ENCODE data around the gene LRRC4C.

Gene LRRC4C

DNA sequence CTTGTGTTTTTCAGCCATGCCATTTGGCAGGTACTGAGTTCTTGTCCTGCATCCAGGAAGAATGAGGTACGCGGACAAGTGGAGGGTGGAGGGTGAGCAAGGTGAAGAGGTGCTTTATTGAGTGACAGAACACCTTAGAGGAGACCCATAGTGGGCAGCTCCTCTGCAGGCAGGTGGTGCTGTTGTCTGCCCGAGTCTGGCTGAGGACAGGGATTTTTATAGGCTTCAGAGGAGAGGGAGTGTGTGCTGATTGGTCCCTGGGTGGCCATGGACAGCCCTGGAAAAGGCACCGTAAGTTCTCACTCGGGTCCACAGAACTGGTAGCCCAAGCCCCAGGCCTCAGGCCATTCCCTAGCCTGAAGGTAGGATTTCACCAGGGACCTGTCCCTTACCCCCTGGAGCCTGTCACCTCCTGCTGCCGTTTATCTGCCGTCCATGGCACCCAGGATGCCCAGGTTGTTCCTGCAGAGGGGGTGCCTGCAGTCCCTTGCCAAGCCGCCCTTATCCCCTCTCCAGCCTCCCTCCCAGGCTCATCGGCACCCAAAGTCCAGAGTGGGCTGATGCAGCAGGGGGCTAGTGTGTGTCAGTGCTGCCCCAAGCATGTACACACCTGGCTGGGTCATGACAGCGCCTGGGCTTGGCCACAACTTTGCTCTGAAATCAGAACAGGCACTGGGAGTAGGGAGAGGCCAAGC is 213.6 kb downstream of the LRRC4C start:
- TF ChIP-seq NFIC (IDR thresholded peaks at IDR 0.05) (no peak), EGR1 (IDR thresholded peaks at IDR 0.05) (no peak), EP300 (IDR thresholded peaks at IDR 0.05; ENCODE audit: borderline replicate concordance) (no peak), CREB1 (IDR thresholded peaks at IDR 0.05; ENCODE audit: low read depth) (no peak), ZBTB7A (IDR thresholded peaks at IDR 0.05; ENCODE audit: low read depth) (no peak), TEAD4 (IDR thresholded peaks at IDR 0.05) (no peak), FOXM1 (IDR thresholded peaks at IDR 0.05; ENCODE audit: borderline replicate concordance, low read depth) (no peak), RAD21 (IDR thresholded peaks at IDR 0.05; ENCODE audit: low read depth) (no peak), CEBPB (IDR thresholded peaks at IDR 0.05) (no peak), TCF12 (IDR thresholded peaks at IDR 0.05; ENCODE audit: low read depth) (no peak), YY1 (IDR thresholded peaks at IDR 0.05; ENCODE audit: low read depth) (no peak)
- TF ChIP-seq, protein P1, sequence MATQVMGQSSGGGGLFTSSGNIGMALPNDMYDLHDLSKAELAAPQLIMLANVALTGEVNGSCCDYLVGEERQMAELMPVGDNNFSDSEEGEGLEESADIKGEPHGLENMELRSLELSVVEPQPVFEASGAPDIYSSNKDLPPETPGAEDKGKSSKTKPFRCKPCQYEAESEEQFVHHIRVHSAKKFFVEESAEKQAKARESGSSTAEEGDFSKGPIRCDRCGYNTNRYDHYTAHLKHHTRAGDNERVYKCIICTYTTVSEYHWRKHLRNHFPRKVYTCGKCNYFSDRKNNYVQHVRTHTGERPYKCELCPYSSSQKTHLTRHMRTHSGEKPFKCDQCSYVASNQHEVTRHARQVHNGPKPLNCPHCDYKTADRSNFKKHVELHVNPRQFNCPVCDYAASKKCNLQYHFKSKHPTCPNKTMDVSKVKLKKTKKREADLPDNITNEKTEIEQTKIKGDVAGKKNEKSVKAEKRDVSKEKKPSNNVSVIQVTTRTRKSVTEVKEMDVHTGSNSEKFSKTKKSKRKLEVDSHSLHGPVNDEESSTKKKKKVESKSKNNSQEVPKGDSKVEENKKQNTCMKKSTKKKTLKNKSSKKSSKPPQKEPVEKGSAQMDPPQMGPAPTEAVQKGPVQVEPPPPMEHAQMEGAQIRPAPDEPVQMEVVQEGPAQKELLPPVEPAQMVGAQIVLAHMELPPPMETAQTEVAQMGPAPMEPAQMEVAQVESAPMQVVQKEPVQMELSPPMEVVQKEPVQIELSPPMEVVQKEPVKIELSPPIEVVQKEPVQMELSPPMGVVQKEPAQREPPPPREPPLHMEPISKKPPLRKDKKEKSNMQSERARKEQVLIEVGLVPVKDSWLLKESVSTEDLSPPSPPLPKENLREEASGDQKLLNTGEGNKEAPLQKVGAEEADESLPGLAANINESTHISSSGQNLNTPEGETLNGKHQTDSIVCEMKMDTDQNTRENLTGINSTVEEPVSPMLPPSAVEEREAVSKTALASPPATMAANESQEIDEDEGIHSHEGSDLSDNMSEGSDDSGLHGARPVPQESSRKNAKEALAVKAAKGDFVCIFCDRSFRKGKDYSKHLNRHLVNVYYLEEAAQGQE (IDR thresholded peaks at IDR 0.05; ENCODE audit: low read depth): no peak
- TF ChIP-seq, protein P2, sequence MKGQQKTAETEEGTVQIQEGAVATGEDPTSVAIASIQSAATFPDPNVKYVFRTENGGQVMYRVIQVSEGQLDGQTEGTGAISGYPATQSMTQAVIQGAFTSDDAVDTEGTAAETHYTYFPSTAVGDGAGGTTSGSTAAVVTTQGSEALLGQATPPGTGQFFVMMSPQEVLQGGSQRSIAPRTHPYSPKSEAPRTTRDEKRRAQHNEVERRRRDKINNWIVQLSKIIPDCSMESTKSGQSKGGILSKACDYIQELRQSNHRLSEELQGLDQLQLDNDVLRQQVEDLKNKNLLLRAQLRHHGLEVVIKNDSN (IDR thresholded peaks at IDR 0.05): no peak
- TF ChIP-seq, protein P3, sequence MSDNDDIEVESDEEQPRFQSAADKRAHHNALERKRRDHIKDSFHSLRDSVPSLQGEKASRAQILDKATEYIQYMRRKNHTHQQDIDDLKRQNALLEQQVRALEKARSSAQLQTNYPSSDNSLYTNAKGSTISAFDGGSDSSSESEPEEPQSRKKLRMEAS (IDR thresholded peaks at IDR 0.05): no peak

DNA sequence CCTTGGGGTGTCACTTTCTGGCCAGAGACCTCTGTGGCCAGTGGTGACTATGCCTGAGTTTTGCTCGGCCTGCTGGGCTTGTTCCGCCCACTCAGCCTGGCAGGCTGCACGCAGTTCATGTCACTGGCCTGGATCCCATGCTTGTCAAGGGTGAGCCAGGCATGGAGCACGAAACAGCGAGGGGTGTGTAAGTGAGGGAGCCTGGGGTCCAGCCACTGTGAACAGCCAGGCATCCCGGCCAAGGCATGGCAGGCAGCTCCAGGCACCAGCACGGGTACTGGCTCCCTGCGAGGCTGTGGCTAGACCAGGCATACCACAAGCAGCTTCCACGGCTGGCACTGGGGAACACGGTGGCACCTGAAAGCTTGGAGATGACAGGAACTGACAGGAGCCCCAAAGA is 214.3 kb downstream of the LRRC4C start:
- TF ChIP-seq ZBTB7A (IDR thresholded peaks at IDR 0.05; ENCODE audit: low read depth) (no peak), TCF12 (IDR thresholded peaks at IDR 0.05; ENCODE audit: low read depth) (no peak), NFIC (IDR thresholded peaks at IDR 0.05) (no peak)

DNA sequence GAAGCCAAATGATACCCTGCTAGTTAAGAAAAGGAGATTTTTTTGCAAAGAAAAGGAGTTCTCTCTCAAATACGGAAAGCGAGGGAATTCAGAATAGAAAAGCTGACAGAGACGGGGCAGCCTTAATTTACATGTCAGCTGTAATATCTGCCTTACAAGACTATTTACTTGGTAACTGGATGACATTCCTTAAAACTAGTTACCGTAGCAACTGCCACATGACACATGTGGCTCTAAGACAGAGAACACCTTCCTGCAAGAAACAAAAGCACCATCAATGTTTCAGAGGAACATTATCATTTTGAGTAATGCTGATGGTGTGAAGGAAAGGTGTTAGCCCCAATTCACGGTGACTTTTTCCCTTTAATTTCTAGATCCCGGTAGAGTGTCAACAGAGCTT is 222.1 kb downstream of the LRRC4C start:
- no peak for TF ChIP-seq CREB1 (IDR thresholded peaks at IDR 0.05; ENCODE audit: low read depth)
- TF ChIP-seq, protein P1 (IDR thresholded peaks at IDR 0.05; ENCODE audit: low read depth): no peak
- no peak for TF ChIP-seq EGR1 (IDR thresholded peaks at IDR 0.05)
- no peak for TF ChIP-seq TEAD4 (IDR thresholded peaks at IDR 0.05)
- no peak for TF ChIP-seq TCF12 (IDR thresholded peaks at IDR 0.05; ENCODE audit: low read depth)
- TF ChIP-seq RAD21 (IDR thresholded peaks at IDR 0.05; ENCODE audit: low read depth): no peak
- TF ChIP-seq TAF1 (IDR thresholded peaks at IDR 0.05; ENCODE audit: low read depth): no peak
- TF ChIP-seq YY1 (IDR thresholded peaks at IDR 0.05; ENCODE audit: low read depth): no peak
- TF ChIP-seq CEBPB (IDR thresholded peaks at IDR 0.05): no peak
- TF ChIP-seq, protein P2 (IDR thresholded peaks at IDR 0.05): no peak
- TF ChIP-seq NFIC (IDR thresholded peaks at IDR 0.05): no peak
- no peak for TF ChIP-seq FOXM1 (IDR thresholded peaks at IDR 0.05; ENCODE audit: borderline replicate concordance, low read depth)
- TF ChIP-seq EP300 (IDR thresholded peaks at IDR 0.05; ENCODE audit: borderline replicate concordance): no peak

DNA sequence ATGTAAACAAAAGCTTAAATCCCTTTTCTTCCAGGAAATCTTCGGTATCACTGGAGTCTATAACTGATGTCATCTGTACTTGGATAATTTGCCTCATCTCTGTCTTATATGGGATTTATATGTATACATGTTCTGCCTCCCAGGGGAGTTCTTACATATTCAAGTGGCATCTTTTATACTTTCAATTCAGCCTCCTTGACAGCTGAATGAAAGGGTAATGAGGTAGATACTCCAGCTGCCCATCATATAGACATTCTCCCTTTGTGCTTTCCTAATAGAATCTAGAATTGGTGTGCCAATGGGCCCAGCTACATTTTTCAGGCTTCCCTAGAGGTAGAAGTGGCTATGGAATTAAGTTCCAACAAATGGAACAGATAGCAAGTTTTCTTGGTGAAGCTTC is 223.8 kb downstream of the LRRC4C start:
- TF ChIP-seq CEBPB (IDR thresholded peaks at IDR 0.05) (no peak), CREB1 (IDR thresholded peaks at IDR 0.05; ENCODE audit: low read depth) (no peak), TEAD4 (IDR thresholded peaks at IDR 0.05) (no peak), TAF1 (IDR thresholded peaks at IDR 0.05; ENCODE audit: low read depth) (no peak)

DNA sequence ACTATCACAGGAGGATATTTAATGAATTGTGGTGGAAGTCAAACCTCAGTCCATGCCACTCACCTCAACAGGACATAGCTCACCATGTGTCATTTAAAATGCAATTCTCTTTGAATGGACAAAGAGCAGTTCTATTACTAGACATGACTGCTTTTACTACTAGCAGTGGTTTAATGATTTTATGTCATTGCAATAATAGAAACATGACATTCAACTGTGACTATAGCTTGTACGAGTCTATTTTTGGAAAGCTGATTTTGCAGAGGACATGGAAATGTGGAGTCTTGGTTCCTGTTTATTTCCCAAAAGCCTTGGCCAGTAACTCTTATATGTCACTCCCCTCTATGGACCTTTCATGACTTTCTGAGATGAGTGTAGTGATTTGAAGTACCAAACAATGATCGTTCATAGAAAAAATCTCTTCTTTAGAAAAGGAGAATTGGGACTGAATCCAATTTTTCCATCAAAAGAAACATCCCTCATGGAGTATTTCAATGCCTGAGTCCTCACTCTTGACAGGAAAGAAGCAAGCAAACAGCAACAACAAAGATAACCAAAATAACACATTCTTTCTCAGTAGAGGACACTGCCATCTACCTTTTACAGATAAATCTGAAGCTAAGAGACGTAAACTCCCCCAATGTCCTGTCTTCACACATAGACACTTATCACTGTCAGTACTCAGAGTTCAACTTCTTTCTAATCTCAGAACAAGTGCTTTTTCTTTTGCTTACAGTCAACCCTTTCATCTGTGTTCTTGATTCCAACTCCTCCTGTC is 233.4 kb downstream of the LRRC4C start:
- no peak for TF ChIP-seq CEBPB (IDR thresholded peaks at IDR 0.05)
- TF ChIP-seq EP300 (IDR thresholded peaks at IDR 0.05; ENCODE audit: borderline replicate concordance): no peak
- no peak for TF ChIP-seq NFIC (IDR thresholded peaks at IDR 0.05)
- TF ChIP-seq, protein P3 (IDR thresholded peaks at IDR 0.05): no peak
- TF ChIP-seq TEAD4 (IDR thresholded peaks at IDR 0.05): no peak
- no peak for TF ChIP-seq CREB1 (IDR thresholded peaks at IDR 0.05; ENCODE audit: low read depth)

DNA sequence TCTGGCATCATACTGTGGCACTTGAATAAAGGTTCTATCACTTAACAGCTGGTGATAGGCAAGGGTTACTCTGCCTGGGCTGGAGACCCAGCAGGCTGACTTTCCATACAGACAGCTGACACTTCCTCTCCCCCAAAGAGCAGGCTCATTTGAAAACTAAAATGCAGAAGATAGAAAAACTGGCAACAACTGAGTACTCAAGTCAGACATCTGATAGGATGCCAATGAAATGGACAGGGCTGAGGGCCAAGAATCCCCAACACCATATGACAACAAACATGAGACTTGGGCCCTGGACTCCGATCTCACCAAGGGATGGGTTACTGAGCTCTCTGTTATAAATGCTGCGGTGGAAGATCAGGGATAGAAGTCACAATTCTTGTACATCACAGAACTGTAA is 237.2 kb downstream of the LRRC4C start:
- TF ChIP-seq, protein P3 (IDR thresholded peaks at IDR 0.05): no peak
- TF ChIP-seq TAF1 (IDR thresholded peaks at IDR 0.05; ENCODE audit: low read depth) (no peak), EP300 (IDR thresholded peaks at IDR 0.05; ENCODE audit: borderline replicate concordance) (no peak), ZBTB7A (IDR thresholded peaks at IDR 0.05; ENCODE audit: low read depth) (no peak), NFIC (IDR thresholded peaks at IDR 0.05) (no peak), CEBPB (IDR thresholded peaks at IDR 0.05) (no peak), YY1 (IDR thresholded peaks at IDR 0.05; ENCODE audit: low read depth) (no peak), FOXM1 (IDR thresholded peaks at IDR 0.05; ENCODE audit: borderline replicate concordance, low read depth) (no peak), TEAD4 (IDR thresholded peaks at IDR 0.05) (no peak), CREB1 (IDR thresholded peaks at IDR 0.05; ENCODE audit: low read depth) (no peak), RAD21 (IDR thresholded peaks at IDR 0.05; ENCODE audit: low read depth) (no peak), EGR1 (IDR thresholded peaks at IDR 0.05) (no peak)
- TF ChIP-seq, protein P2 (IDR thresholded peaks at IDR 0.05): no peak
- TF ChIP-seq, protein P1 (IDR thresholded peaks at IDR 0.05; ENCODE audit: low read depth): no peak
